Measurements from ENCODE around the gene TCEA2.

TCEA2 gene

DNA sequence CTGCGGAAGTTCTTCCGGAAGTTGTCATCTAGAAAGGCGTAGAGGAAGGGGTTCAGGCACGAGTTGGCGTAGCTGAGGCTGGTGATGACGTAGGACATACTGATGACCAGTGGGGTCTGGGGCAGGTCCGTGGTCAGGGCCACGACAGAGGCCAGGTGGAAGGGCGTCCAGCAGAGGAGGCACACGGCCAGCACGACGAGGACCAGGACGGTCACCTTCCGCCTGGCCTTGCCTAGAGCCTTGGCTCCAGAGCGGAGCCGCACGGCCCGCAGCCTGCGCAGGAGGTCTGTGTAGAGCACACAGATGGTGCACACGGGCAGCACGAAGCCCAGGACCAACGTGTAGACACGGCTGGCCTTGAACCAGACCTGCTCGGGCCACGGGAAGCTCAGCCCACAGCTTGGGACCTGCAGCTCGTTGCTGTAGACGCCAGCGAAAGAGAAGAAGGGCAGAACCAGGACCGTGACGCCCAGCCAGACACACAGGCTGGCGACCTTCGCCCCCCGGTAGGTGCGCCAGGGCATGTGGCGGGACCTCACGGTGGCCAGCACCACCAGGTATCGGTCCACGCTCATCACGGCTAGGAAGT is 42.9 kb downstream of the TCEA2 start:
- Histone ChIP-seq H3K27me3 (ENCODE audit: control insufficient read depth in 1 of 2, insufficient read depth in 2 of 2, low read length in 2 of 2) (peaks cover 9 to 45% of the 10 kb centered on the region in 2 donors), H3K4me3 (ENCODE audit: low read depth in 1 of 2, low read length in 2 of 2) (no peak overlapping the region), H3K27ac (ENCODE audit: low read depth, low read length) (no peak overlapping the region), H3K9ac (ENCODE audit: low read length) (no peak overlapping the region), H3K4me1 (ENCODE audit: insufficient read depth, low read length) (no peaks in the 10 kb centered on the region), H3K9me3 (ENCODE audit: low read length) (no peaks in the 10 kb centered on the region), H3K36me3 (ENCODE audit: insufficient read depth, low read length) (no peaks in the 10 kb centered on the region)

DNA sequence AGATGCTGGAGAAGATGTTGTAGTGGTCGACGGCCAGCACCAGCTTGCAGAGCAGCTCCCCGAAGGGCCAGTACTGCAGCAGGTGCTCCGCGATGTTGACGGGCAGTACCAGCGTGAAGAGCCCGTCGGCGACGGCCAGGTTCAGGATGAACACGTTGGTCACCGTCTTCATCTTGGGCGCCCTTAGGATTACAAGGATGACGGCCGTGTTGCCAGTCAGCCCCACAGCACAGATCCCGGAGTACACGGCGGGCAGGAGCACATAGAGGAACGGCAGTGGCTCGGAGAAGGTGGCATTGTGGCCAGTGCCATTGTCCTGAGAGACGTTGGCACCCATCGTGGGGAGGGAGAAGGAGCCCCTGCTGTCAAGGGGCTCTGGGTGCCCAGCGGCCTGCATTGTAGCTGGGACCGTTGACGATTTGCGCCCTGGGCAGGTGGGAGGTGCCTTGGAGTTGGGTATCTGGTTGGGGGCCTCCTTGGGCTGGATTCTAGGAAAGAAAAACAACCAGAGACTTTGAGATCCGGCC is 43.5 kb downstream of the TCEA2 start:
- Histone ChIP-seq H3K4me3 (ENCODE audit: low read depth in 1 of 2, low read length in 2 of 2) (no peak overlapping the region), H3K9me3 (ENCODE audit: low read length) (no peaks in the 10 kb centered on the region), H3K9ac (ENCODE audit: low read length) (no peak overlapping the region), H3K27me3 (ENCODE audit: control insufficient read depth in 1 of 2, insufficient read depth in 2 of 2, low read length in 2 of 2) (peaks cover 4 to 39% of the 10 kb centered on the region in 2 donors), H3K4me1 (ENCODE audit: insufficient read depth, low read length) (no peaks in the 10 kb centered on the region), H3K27ac (ENCODE audit: low read depth, low read length) (no peak overlapping the region), H3K36me3 (ENCODE audit: insufficient read depth, low read length) (no peaks in the 10 kb centered on the region)

DNA sequence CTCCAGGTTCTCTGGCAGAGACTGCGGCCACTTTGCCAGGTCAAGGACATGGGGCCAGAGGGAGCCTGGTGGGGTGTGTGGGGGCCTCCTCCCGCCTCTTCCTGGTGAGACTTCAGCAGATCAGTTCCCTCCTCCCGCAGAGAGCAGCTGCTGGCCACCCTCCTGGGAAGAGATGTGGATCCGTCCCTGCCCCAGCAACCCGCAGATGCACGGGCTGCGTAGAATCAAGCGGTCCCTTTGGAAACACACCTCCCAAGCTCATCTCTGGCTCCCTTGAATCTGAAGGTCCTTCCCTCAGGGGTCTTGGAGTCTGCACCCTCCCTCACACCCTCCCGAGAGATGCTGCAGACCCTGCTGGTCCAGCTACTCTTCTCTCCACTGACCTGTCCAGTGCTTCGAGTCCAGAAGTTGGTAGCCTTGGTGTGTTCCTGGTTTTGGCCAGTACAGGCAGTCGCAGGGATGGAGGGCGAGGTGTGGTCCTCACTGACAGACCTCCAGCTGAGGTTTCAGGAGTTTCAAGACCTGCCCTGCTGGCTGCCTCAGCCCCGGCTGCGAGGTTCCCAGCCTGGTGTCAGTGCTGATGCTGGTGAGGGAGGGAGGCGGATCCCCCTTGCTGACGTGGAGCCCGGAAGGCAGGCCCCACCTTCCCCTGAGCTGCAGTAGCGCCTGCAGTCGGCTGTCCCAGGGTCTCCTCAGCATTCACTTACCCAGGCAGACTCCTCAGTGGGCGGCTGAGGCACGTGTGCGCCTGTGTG is 44.2 kb downstream of the TCEA2 start, which contains the start of gene NPBWR2:
NPBWR2 (minus strand) TSS at position 585 of the 755 bp plus-strand sequence. CDS start 734 bp downstream, outside the sequence.
- H3K36me3 ChIP-seq (ENCODE audit: insufficient read depth, low read length): no peaks in the 10 kb centered on the region
- no peak within 1 kb of the TSS for H3K27ac ChIP-seq (ENCODE audit: low read depth, low read length)
- no peak within 1 kb of the TSS for H3K4me3 ChIP-seq (ENCODE audit: low read depth in 1 of 2, low read length in 2 of 2)
- H3K4me1 ChIP-seq (ENCODE audit: insufficient read depth, low read length): no peaks in the 10 kb centered on the region
- no peaks in the 10 kb centered on the region for H3K9me3 ChIP-seq (ENCODE audit: low read length)
- no peak within 1 kb of the TSS for H3K9ac ChIP-seq (ENCODE audit: low read length)
- peaks cover 0 to 32% of the 10 kb centered on the region in 2 donors for H3K27me3 ChIP-seq (ENCODE audit: control insufficient read depth in 1 of 2, insufficient read depth in 2 of 2, low read length in 2 of 2)

DNA sequence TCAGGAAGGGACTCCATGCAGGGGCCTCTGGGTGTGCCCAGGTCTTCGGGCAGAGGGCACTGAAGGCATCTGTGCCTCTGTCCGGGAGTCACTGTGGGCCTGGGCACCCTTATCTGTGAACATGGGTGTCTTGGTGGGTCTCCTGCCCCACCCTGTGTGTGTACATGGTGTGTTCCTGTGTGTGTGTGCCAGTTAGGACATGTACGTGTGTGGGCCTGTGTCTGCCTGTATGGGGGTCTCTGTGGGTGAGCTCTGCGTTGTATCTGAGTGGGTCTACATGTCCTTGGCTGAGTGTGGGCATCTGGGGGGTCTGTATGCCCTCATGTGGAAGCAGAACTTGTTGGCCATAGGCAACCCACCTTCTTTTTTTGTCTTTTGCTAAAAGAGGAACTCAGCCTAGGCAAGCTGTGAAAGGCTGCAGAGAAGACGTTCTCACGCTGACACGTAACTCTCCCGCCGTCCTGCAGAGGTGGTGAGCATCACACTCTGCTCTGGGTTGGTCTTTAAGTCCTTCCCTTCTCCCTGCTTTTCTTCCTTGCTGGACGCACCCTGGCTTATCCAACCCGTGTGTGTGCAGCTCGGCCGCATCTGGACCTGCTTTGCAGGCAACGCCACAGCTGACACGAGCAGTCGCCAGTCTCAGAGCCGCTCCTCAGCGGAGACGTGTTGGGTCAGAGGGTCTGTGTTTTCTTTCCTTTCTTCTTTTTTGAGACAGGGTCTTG is 44.9 kb downstream of the TCEA2 start:
- Histone ChIP-seq H3K9ac (ENCODE audit: low read length) (no peak overlapping the region), H3K4me1 (ENCODE audit: insufficient read depth, low read length) (no peaks in the 10 kb centered on the region), H3K36me3 (ENCODE audit: insufficient read depth, low read length) (no peaks in the 10 kb centered on the region), H3K4me3 (ENCODE audit: low read depth in 1 of 2, low read length in 2 of 2) (no peak overlapping the region), H3K27me3 (ENCODE audit: control insufficient read depth in 1 of 2, insufficient read depth in 2 of 2, low read length in 2 of 2) (peaks cover 0 to 25% of the 10 kb centered on the region in 2 donors), H3K9me3 (ENCODE audit: low read length) (no peaks in the 10 kb centered on the region), H3K27ac (ENCODE audit: low read depth, low read length) (no peak overlapping the region)

DNA sequence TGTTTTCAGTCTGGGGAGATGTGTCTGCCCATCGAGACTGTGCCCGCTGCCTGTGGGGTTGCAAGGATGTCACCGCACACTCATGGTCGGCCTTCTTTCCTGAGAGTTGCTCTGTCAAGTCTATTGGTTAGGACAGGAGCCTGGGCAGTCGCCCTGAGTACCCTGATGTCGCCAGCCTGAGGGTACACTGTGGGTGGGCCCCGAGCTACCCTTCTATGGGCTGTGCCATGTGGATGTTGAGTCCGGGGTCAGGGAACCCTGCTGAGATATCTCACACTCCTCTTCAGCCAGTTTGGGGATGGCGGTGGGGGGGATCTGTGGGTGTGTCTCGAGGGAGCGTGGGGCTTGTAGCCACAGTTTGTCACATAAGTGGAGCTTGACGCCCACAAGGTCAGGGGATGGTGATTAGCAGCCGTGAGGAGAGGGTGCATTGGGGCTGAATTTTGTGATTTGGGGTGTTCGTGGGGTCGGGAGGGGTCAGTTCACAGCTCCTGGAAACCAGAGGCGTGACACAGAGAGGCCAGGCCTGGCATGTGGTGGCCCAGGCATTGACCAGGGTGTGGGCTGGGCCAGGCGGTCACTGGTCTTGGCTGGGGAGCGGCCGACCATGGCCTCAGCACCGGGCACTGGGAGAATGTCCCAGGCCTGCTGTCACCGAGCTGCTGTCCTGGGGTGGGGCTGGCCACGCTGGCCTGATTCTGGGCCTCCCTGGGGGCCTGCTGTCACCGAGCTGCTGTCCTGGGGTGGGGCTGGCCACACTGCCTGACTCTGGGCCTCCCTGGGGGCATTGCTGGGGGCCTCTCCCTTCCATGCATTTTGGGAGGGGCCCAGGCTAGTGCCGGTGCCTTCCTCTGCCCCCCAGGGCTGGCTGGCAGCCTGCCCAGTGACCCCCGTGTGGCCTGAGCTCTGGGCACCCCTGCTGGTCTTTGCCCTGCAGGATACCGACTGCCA is 46.0 kb downstream of the TCEA2 start:
- Histone ChIP-seq H3K27me3 (ENCODE audit: control insufficient read depth in 1 of 2, insufficient read depth in 2 of 2, low read length in 2 of 2) (peaks cover 0 to 15% of the 10 kb centered on the region in 2 donors), H3K9me3 (ENCODE audit: low read length) (no peaks in the 10 kb centered on the region), H3K4me1 (ENCODE audit: insufficient read depth, low read length) (no peaks in the 10 kb centered on the region), H3K36me3 (ENCODE audit: insufficient read depth, low read length) (no peaks in the 10 kb centered on the region), H3K9ac (ENCODE audit: low read length) (no peak overlapping the region), H3K4me3 (ENCODE audit: low read depth in 1 of 2, low read length in 2 of 2) (no peak overlapping the region), H3K27ac (ENCODE audit: low read depth, low read length) (no peak overlapping the region)

DNA sequence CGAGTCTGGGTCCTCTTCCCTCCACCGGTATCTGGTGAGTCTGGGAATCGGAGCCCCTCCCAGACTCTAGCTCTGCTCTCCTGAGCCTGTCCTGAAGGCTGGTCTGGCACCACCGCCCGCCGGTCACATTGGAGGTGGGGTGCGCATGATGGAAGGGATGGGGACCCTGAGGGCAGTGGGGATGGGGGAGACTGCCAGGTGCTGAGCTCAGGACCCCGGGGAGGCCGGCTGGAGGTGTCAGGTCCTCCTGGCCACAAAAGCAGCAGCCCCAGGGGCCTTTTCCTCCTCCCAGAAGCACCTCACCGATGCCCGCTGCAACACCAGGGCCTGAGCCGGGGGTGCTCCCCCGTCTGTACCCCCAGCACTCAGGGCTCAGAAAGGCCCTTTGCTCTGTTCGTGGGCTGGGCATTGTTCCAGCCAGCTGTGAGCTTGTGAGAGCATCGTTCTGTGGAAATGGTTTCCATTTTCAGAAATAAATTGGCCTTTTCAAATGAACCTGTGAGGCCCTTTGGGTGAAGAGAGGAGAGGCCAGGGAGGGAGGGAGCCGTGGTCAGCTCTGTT is 46.9 kb downstream of the TCEA2 start:
- Histone ChIP-seq H3K9me3 (ENCODE audit: low read length) (no peaks in the 10 kb centered on the region), H3K27me3 (ENCODE audit: control insufficient read depth in 1 of 2, insufficient read depth in 2 of 2, low read length in 2 of 2) (peaks cover 0 to 6% of the 10 kb centered on the region in 2 donors), H3K36me3 (ENCODE audit: insufficient read depth, low read length) (no peaks in the 10 kb centered on the region), H3K9ac (ENCODE audit: low read length) (no peak overlapping the region), H3K27ac (ENCODE audit: low read depth, low read length) (no peak overlapping the region), H3K4me3 (ENCODE audit: low read depth in 1 of 2, low read length in 2 of 2) (no peak overlapping the region), H3K4me1 (ENCODE audit: insufficient read depth, low read length) (no peaks in the 10 kb centered on the region)

DNA sequence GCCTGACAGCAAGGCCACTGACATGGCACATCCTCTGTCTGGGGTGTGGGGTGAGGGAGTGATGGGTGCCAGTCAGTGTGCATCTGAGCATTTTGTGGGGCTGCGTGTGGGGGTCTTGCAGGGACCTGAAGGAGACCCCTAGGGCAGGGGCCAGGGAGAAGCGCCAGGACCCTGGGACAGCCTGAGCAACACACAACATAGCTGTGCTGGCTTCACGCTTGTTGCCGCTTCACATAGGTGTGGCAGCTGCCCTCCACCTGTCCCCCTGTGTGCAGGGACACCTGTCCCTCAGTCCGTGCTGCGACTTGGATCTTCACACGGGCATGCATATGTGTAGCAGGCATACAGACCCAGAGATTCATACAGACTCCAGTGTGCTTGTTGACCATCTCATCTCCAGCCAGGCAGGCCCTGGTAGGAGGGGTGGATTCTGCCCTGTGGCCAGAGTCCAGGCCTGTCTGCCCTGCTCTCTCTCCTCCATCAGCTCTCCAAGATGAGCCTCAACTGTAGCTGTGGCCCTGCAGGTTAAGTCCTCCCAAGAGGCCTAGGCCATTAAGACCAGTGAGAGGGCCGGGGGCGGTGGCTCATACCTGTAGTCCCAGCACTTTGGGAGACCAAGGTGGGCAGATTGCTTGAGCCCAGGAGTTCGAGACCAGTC is 47.5 kb downstream of the TCEA2 start:
- no peaks in the 10 kb centered on the region for H3K9me3 ChIP-seq (ENCODE audit: low read length)
- no peak overlapping the region for H3K27ac ChIP-seq (ENCODE audit: low read depth, low read length)
- H3K4me1 ChIP-seq (ENCODE audit: insufficient read depth, low read length): no peaks in the 10 kb centered on the region
- no peaks in the 10 kb centered on the region for H3K36me3 ChIP-seq (ENCODE audit: insufficient read depth, low read length)
- no peak overlapping the region for H3K4me3 ChIP-seq (ENCODE audit: low read depth in 1 of 2, low read length in 2 of 2)
- no peak overlapping the region for H3K9ac ChIP-seq (ENCODE audit: low read length)
- peaks cover 0 to 3% of the 10 kb centered on the region in 2 donors for H3K27me3 ChIP-seq (ENCODE audit: control insufficient read depth in 1 of 2, insufficient read depth in 2 of 2, low read length in 2 of 2)

DNA sequence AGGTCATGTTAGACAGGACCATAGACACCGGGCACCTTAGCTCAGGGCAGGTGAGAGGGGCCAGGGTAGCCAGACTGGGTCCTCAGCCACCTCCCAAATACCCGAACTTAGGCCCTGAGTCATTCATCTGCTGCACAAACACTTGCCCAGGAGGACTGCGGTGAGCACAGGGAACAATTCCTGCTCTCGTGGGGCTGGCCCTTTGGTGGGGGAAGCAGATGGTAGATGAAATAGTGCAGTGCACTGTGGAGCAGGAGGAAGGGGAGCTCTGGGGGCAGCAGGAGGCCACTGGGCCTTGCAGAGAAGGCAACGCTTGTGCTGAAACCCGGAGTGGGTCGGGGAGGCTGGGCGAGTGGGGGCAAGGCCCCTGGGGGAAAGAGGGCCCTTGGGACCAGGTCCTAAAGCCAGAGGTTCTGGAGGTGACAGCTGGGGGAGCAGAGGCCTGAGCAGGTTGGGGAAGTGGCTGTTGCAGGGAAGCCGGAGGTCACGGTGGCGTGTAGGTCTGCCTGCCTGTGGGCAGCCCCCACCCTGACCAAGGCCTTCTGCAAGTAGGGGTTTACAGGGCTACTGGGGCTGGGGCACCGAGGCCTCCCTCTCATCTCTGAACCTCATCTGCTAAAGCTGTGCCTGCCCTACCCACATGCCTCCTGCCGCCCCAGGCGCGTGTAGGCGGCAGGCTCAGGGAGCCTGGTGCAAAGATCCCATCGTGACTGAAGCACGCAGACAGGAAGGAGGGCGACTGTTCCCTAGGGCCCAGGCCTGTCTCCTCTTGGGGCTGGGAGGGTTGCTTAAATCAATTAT is 49.0 kb downstream of the TCEA2 start:
- no peaks in the 10 kb centered on the region for H3K9me3 ChIP-seq (ENCODE audit: low read length)
- no peak overlapping the region for H3K27ac ChIP-seq (ENCODE audit: low read depth, low read length)
- no peak overlapping the region for H3K9ac ChIP-seq (ENCODE audit: low read length)
- H3K36me3 ChIP-seq (ENCODE audit: insufficient read depth, low read length): no peaks in the 10 kb centered on the region
- no peaks in the 10 kb centered on the region for H3K4me1 ChIP-seq (ENCODE audit: insufficient read depth, low read length)
- H3K4me3 ChIP-seq (ENCODE audit: low read depth in 1 of 2, low read length in 2 of 2): no peak overlapping the region
- H3K27me3 ChIP-seq (ENCODE audit: control insufficient read depth in 1 of 2, insufficient read depth in 2 of 2, low read length in 2 of 2): peaks cover 0 to 3% of the 10 kb centered on the region in 2 donors

DNA sequence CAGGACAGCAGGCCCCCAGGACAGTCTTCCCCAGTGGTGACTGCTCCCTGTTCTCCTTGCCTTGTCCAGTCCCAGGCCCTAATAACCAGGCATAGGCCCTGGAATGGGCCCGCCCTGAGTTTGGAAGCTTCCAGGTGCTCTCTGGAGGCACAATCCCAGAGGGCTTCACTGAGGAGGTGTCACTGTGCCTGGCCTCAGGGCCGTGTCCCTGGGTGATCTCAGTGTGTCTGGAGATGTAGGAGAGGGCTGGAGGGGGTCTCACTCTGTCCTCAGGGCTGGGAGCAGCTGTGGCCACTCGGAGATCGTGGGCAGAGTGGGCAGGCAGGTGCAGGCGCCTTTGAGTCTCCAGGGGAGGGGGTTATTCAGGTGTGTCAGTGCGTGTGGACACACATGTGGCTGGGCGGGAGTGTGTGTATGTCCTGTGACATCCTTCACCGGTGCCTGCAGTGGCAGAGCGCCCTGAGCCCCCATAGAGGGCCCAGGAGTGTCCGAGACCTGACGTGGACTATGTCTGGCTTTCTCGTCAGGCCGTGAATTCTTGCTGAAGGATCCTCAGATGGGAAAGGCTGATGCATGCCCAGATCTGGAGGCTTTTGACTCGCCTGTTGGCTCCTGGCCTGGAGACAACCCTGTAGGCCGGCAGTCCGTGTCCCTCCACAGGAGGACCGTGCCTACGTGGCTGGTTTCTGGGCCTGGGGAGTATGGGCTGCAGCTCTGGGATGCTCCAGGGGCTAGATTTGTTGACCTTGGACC is 49.9 kb downstream of the TCEA2 start:
- Histone ChIP-seq H3K36me3 (ENCODE audit: insufficient read depth, low read length) (no peaks in the 10 kb centered on the region), H3K4me1 (ENCODE audit: insufficient read depth, low read length) (no peaks in the 10 kb centered on the region), H3K27ac (ENCODE audit: low read depth, low read length) (no peak overlapping the region), H3K27me3 (ENCODE audit: control insufficient read depth in 1 of 2, insufficient read depth in 2 of 2, low read length in 2 of 2) (peaks cover 0 to 3% of the 10 kb centered on the region in 2 donors), H3K4me3 (ENCODE audit: low read depth in 1 of 2, low read length in 2 of 2) (no peak overlapping the region), H3K9me3 (ENCODE audit: low read length) (no peaks in the 10 kb centered on the region), H3K9ac (ENCODE audit: low read length) (no peak overlapping the region)
